C4-2B (cell line): ENCODE measurements around the gene SGCA.

Source experiments
- ZFX ChIP-seq: fragments of 450-650 bp; IDR thresholded peaks from 2 replicates; pipeline ENCODE4 v1.6.1; 2017
- TF ChIP-seq, protein P1 (sequence below): fragments of 450-650 bp; conservative IDR thresholded peaks from 2 replicates; pipeline ENCODE4 v1.5.1; 2017; ENCODE audit warnings: mild to moderate bottlenecking

DNA sequence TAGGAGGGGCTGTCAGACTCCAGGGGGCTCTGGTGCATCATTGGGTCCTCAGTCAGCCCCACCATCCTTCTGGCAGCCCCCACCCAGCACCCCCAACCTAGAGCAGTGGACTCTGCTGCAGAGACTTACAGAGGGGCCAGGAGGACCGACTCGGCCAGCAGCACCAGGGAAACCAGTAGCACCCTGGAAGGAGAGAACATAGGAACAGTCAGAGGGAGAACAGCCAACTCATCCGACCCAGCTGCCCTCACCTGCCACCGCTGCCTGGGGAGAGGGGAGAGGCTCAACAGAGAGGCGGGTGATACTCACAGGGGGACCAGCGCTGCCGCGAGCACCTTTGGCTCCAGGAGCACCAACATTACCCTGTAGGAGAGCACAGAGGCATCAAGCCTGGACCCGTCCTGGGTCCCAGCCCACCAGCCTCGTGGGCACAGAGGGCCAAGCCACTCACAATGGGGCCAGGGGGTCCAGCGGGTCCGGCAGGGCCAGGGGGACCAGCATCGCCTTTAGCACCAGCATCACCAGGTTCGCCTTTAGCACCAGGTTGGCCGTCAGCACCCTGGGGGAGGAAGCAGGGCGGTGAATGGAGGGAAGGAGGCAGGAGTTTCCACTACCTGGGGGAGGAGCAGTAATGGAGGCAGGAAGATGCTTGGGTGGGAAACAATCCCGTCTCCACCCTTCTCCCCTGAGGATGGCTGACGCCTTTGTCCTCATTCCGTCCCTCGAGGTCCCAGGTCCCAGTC lies 23.9 kb downstream of the SGCA start:
- TF ChIP-seq, protein P1, sequence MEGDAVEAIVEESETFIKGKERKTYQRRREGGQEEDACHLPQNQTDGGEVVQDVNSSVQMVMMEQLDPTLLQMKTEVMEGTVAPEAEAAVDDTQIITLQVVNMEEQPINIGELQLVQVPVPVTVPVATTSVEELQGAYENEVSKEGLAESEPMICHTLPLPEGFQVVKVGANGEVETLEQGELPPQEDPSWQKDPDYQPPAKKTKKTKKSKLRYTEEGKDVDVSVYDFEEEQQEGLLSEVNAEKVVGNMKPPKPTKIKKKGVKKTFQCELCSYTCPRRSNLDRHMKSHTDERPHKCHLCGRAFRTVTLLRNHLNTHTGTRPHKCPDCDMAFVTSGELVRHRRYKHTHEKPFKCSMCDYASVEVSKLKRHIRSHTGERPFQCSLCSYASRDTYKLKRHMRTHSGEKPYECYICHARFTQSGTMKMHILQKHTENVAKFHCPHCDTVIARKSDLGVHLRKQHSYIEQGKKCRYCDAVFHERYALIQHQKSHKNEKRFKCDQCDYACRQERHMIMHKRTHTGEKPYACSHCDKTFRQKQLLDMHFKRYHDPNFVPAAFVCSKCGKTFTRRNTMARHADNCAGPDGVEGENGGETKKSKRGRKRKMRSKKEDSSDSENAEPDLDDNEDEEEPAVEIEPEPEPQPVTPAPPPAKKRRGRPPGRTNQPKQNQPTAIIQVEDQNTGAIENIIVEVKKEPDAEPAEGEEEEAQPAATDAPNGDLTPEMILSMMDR = no peak
- no peak for TF ChIP-seq ZFX
